ENCODE results near the gene MRC2. TPM values are rescaled to one million over a fixed set of nuclear protein-coding genes. Genes with fewer than 3 reads are reported as not detected.

The MRC2 gene
- total and polyA plus RNA-seq, 2 of the 13 experiments (the other 11 are each of a cell fraction or from before 2014, with no cell fraction given) = not detected

DNA sequence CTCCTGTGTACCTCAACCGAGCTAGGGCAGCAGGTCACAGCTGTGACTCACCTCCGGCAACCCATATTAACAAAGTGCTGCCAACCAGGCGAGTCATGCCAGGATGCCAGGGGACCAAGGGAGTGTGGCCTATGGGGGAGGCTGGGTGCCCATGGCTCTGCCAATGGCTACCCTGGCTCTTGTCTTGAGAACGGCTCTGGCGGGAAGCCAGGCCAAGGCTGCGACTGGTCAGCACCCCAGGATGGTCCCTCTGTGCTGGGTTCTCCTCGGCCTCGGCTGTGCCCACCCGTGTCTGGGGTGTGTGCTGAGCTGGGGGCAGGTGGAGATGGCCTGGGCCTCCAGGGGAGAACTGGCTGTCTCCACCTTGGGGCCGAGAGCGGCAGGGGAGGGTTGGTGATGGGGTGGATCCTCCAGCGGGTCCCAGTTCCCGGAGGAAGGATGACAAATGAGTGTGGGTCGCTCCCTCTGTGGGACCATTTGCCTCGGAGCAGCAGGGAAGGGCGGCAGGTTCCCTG is 75.8 kb downstream of the MRC2 start:
- ATAC-seq (peak; percentile 35), FAIRE-seq (no peak), DNase-seq (ENCODE audit: low spot score) (no peak)
- CTCF ChIA-PET (ENCODE audit: low intra/inter-chr PET ratio, low total read pairs) = interaction anchor here (1.5 to 5.3 kb wide), 2 partner anchors 265 to 703 kb away, joined by 11 to 78 read pairs; no protein-coding TSS in a partner anchor
- peak overlapping the region; percentile 67 for H3K4me2 ChIP-seq (ENCODE audit: low read depth, low read length)
- no peak overlapping the region for H3K27ac ChIP-seq (ENCODE audit: extremely low read length, insufficient read depth, low read length)
- POLR2A ChIA-PET = no interaction called here
- H3K4me3 ChIP-seq (replicated peaks in 1 of 3; ENCODE audit: insufficient read depth in 1 of 3, low read depth in 2 of 3, low read length in 3 of 3) = peak overlapping the region in 1 of 3 experiments; percentile 70; a peak in 1 of 6 replicates
- H3K27me3 ChIP-seq (ENCODE audit: control insufficient read depth in 1 of 2, insufficient read depth in 2 of 2, low read length in 2 of 2) = peaks cover 21 to 69% of the 10 kb centered on the region in 2 experiments
- no peaks in the 10 kb centered on the region for H3K36me3 ChIP-seq (replicated peaks in 1 of 2; ENCODE audit: control insufficient read depth in 1 of 2, insufficient read depth in 2 of 2, low read length in 2 of 2)
- in situ Hi-C loops (cut with HindIII; ENCODE audit: extremely low pct_ligation_motif_present, low pct_unique_long_range_greater_than_20kb) (loop anchor here (5.0 kb wide), 1 partner anchor 264 kb away; the partner anchor contains the start of gene TANC2), intact Hi-C loops (cut with micrococcal nuclease; ENCODE audit: unreplicated experiment) (loop anchor here (1.0 kb wide), 1 partner anchor 265 kb away; no protein-coding TSS in a partner anchor)
- BruUV-seq (replicated peaks) = no TSS peak
- no peaks in the 10 kb centered on the region for H3K9me3 ChIP-seq (ENCODE audit: low read length)
- no peaks in the 10 kb centered on the region for H4K20me1 ChIP-seq (ENCODE audit: insufficient read depth, low read length)
- H2AFZ ChIP-seq (ENCODE audit: low read length) = no peak overlapping the region
- WGBS (ENCODE audit: low lambda C conversion rate) = 17% methylated on average over 13 of the region's 16 CpGs
- H3K9ac ChIP-seq (ENCODE audit: insufficient read depth, low read depth, low read length) = no peak overlapping the region
- H3K79me2 ChIP-seq (ENCODE audit: insufficient read depth, low read length) = no peaks in the 10 kb centered on the region
- peaks cover 11% of the 10 kb centered on the region; the same call in 1 of the 2 replicates for H3K4me1 ChIP-seq (ENCODE audit: insufficient read depth, low read length)
- TF ChIP-seq ZNF891 (CRISPR knock-in tag; IDR thresholded peaks at IDR 0.05) (no peak), HNRNPL (IDR thresholded peaks at IDR 0.05; ENCODE audit: low read depth, low read length) (peak; percentile 82), EZH2 (conservative IDR thresholded peaks at IDR 0.05; ENCODE audit: low read depth, low read length) (peak; percentile 35; the same call in 1 of the 2 replicates), ZNF318 (CRISPR knock-in tag; IDR thresholded peaks at IDR 0.05) (0 out of 2 replicates have a peak, but pooled peaks have one; percentile 55), AGO1 (IDR thresholded peaks at IDR 0.05; ENCODE audit: low read depth, low read length, poor library complexity, severe bottlenecking) (peak; percentile 37), NRL (CRISPR knock-in tag; IDR thresholded peaks at IDR 0.05; ENCODE audit: borderline replicate concordance) (peak; percentile 17; the same call in 1 of the 2 replicates), KDM4B (CRISPR knock-in tag; IDR thresholded peaks at IDR 0.05) (0 out of 2 replicates have a peak, but pooled peaks have one; percentile 15), ZNF567 (CRISPR knock-in tag; IDR thresholded peaks at IDR 0.05; ENCODE audit: borderline replicate concordance) (0 out of 2 replicates have a peak, but pooled peaks have one; percentile 46), SIX1 (CRISPR knock-in tag; IDR thresholded peaks at IDR 0.05; ENCODE audit: borderline replicate concordance) (no peak), ZNF678 (CRISPR knock-in tag; IDR thresholded peaks at IDR 0.05) (0 out of 2 replicates have a peak, but pooled peaks have one; percentile 36), HIC2 (CRISPR knock-in tag; IDR thresholded peaks at IDR 0.05; ENCODE audit: low read depth) (peak; percentile 56; the same call in 1 of the 2 replicates), MAZ (IDR thresholded peaks at IDR 0.05; ENCODE audit: borderline replicate concordance, low read depth, low read length) (0 out of 2 replicates have a peak, but pooled peaks have one; percentile 8), MAZ (CRISPR knock-in tag; IDR thresholded peaks at IDR 0.05; ENCODE audit: low read depth) (no peak), ZNF251 (CRISPR knock-in tag; IDR thresholded peaks at IDR 0.05) (peak; percentile 59; the same call in 1 of the 2 replicates)

Data from HepG2 (cell line).